ENCODE data around the gene CARM1.

DNA sequence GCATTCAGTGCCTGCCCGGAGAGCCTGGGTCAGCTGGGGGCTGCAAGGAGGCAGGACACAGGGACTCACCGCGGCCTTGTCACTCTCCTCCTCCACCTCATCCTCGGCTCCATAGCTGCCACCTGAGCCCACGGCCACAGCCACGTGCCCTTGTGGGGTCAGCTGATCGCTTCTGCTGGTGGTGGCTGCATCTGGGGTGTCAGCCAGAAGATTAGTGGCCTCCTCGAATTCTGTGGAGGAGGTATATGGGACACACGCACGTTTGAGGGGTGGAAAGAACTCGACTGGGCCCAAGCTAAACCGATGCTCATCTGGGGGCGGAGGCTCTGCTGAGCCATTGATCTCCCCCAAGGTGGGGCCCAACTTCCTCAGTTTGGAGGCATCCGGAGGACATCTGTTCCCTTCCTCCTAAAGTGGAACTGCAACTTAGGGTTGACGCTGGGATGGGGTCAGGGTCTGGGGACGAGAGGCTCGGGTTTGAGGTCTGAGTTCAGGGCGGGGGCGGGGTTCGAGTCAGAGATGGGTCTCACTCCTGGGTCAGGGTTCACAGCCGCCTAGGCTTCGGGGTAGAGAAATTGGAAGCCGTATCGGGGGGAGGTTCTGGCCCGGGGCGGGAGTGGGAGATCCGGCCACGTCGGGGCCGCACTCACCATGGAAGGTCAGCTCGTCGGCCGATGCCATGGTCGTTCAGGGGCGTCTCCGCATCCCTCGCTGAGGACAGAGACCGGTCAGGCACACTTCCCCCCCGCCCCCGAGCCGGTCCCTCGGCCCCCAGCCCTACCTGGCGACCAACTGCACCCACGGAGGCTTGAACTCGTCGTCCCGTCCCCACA, 56.6 kb downstream of the CARM1 start:
- TF ChIP-seq, protein P1, sequence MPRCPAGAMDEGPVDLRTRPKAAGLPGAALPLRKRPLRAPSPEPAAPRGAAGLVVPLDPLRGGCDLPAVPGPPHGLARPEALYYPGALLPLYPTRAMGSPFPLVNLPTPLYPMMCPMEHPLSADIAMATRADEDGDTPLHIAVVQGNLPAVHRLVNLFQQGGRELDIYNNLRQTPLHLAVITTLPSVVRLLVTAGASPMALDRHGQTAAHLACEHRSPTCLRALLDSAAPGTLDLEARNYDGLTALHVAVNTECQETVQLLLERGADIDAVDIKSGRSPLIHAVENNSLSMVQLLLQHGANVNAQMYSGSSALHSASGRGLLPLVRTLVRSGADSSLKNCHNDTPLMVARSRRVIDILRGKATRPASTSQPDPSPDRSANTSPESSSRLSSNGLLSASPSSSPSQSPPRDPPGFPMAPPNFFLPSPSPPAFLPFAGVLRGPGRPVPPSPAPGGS (IDR thresholded peaks at IDR 0.05) = no peak
- TF ChIP-seq RFX5 (IDR thresholded peaks at IDR 0.05) (no peak), SMC3 (IDR thresholded peaks at IDR 0.05) (no peak), CBX8 (IDR thresholded peaks at IDR 0.05) (no peak), POLR2A (IDR thresholded peaks at IDR 0.05; ENCODE audit: low read length) (no peak), NFE2L2 (conservative IDR thresholded peaks at IDR 0.05; ENCODE audit: low read length) (no peak), CHD4 (IDR thresholded peaks at IDR 0.05; ENCODE audit: borderline replicate concordance) (no peak)
- TF ChIP-seq, protein P2, sequence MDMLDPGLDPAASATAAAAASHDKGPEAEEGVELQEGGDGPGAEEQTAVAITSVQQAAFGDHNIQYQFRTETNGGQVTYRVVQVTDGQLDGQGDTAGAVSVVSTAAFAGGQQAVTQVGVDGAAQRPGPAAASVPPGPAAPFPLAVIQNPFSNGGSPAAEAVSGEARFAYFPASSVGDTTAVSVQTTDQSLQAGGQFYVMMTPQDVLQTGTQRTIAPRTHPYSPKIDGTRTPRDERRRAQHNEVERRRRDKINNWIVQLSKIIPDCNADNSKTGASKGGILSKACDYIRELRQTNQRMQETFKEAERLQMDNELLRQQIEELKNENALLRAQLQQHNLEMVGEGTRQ (IDR thresholded peaks at IDR 0.05) = peak; percentile 45
- TF ChIP-seq, protein P3, sequence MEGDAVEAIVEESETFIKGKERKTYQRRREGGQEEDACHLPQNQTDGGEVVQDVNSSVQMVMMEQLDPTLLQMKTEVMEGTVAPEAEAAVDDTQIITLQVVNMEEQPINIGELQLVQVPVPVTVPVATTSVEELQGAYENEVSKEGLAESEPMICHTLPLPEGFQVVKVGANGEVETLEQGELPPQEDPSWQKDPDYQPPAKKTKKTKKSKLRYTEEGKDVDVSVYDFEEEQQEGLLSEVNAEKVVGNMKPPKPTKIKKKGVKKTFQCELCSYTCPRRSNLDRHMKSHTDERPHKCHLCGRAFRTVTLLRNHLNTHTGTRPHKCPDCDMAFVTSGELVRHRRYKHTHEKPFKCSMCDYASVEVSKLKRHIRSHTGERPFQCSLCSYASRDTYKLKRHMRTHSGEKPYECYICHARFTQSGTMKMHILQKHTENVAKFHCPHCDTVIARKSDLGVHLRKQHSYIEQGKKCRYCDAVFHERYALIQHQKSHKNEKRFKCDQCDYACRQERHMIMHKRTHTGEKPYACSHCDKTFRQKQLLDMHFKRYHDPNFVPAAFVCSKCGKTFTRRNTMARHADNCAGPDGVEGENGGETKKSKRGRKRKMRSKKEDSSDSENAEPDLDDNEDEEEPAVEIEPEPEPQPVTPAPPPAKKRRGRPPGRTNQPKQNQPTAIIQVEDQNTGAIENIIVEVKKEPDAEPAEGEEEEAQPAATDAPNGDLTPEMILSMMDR (IDR thresholded peaks at IDR 0.05) = no peak

Data from A549 (cell line).